Testis (tissue), 2 donors: ENCODE results near the gene ERFE.

Source experiments
- POLR2A ChIP-seq: fragments of 450-650 bp; IDR thresholded peaks from one replicate; pipeline ENCODE4 v1.6.1; 2017; ENCODE audit warnings: antibody characterized with exemption, mild to moderate bottlenecking, moderate library complexity
- TF ChIP-seq, protein P1 (sequence below), 3 experiments: fragments of 450-650 bp in 2 of 3; fragments of 200-600 bp in 1 of 3; sonication (generic) in 1 of 3; IDR thresholded peaks; one replicate each; pipeline ENCODE4 v1.5.1; 2016 to 2019; ENCODE audit warnings: antibody characterized with exemption in 3 of 3, mild to moderate bottlenecking in 2 of 3, moderate library complexity in 1 of 3

- TF ChIP-seq POLR2A, result no peak
- TF ChIP-seq, protein P1, sequence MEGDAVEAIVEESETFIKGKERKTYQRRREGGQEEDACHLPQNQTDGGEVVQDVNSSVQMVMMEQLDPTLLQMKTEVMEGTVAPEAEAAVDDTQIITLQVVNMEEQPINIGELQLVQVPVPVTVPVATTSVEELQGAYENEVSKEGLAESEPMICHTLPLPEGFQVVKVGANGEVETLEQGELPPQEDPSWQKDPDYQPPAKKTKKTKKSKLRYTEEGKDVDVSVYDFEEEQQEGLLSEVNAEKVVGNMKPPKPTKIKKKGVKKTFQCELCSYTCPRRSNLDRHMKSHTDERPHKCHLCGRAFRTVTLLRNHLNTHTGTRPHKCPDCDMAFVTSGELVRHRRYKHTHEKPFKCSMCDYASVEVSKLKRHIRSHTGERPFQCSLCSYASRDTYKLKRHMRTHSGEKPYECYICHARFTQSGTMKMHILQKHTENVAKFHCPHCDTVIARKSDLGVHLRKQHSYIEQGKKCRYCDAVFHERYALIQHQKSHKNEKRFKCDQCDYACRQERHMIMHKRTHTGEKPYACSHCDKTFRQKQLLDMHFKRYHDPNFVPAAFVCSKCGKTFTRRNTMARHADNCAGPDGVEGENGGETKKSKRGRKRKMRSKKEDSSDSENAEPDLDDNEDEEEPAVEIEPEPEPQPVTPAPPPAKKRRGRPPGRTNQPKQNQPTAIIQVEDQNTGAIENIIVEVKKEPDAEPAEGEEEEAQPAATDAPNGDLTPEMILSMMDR (IDR thresholded peaks at IDR 0.05), result no peak
These were observed 25.1 kb downstream of the ERFE start for GRCh38 chr2:238183821-238184220.
